GM21360 (cell line): ENCODE results near the gene NEO1.
"Not testable (repeated sequence)": the region's sequence is repeated elsewhere in the genome, so short reads cannot be mapped to it uniquely, and the experiment has no call there.

Experiments used
- ATAC-seq: cut with Tn5 transposase; IDR thresholded peaks from one replicate; pipeline ENCODE4 v1.9.1; 2021; ENCODE audit warnings: mild to moderate bottlenecking, moderate library complexity; ENCODE audit not compliant: unreplicated experiment

The NEO1 gene

GRCh38 chr15:73176598-73176997 lies 124.3 kb downstream of the NEO1 start:
- no peak for ATAC-seq

GRCh38 chr15:73183071-73183470 lies 130.8 kb downstream of the NEO1 start:
- ATAC-seq = no peak

- ATAC-seq = no peak
These were observed 137.9 kb downstream of the NEO1 start for GRCh38 chr15:73190189-73190601.

GRCh38 chr15:73195166-73195565 lies 142.9 kb downstream of the NEO1 start:
- no peak for ATAC-seq

GRCh38 chr15:73196113-73196512 lies 143.8 kb downstream of the NEO1 start:
- ATAC-seq = no peak

- no peak for ATAC-seq
These were observed 148.1 kb downstream of the NEO1 start for GRCh38 chr15:73200339-73200738.

GRCh38 chr15:73210630-73211029 lies 158.4 kb downstream of the NEO1 start:
- no peak for ATAC-seq

GRCh38 chr15:73212424-73212823 lies 160.2 kb downstream of the NEO1 start:
- no peak for ATAC-seq

- ATAC-seq = not testable (repeated sequence)
These were observed 169.2 kb downstream of the NEO1 start for GRCh38 chr15:73221450-73221849.

- no peak for ATAC-seq
These were observed 173.2 kb downstream of the NEO1 start for GRCh38 chr15:73225358-73226015.

GRCh38 chr15:73226093-73226814 lies 174.0 kb downstream of the NEO1 start:
- no peak for ATAC-seq

- no peak for ATAC-seq
These were observed 175.3 kb downstream of the NEO1 start for GRCh38 chr15:73227433-73228056.

GRCh38 chr15:73228128-73228646 lies 175.9 kb downstream of the NEO1 start:
- no peak for ATAC-seq

GRCh38 chr15:73231661-73232419 lies 179.6 kb downstream of the NEO1 start:
- no peak for ATAC-seq

- ATAC-seq = no peak
These were observed 180.5 kb downstream of the NEO1 start for GRCh38 chr15:73232776-73233175.

- ATAC-seq = no peak
These were observed 181.4 kb downstream of the NEO1 start for GRCh38 chr15:73233623-73234022.

GRCh38 chr15:73237910-73238309 lies 185.6 kb downstream of the NEO1 start:
- no peak for ATAC-seq

GRCh38 chr15:73239564-73240215 lies 187.4 kb downstream of the NEO1 start:
- no peak for ATAC-seq

- no peak for ATAC-seq
These were observed 188.7 kb downstream of the NEO1 start for GRCh38 chr15:73240866-73241499.

- no peak for ATAC-seq
These were observed 192.1 kb downstream of the NEO1 start for GRCh38 chr15:73244333-73244732.
